Measurements from ENCODE around the gene TMEM181. TPM values are rescaled to one million over a fixed set of nuclear protein-coding genes. Genes with fewer than 3 reads are reported as not detected.

TMEM181 gene
- total RNA-seq, 1 experiment from 2014 or later = 42.7 TPM

- DNase-seq (ENCODE audit: low read depth) = no peak
These were observed 2.0 kb downstream of the TMEM181 start for GRCh38 chr6:158561938-158562337.

- DNase-seq (ENCODE audit: low read depth) = no peak
These were observed 4.6 kb downstream of the TMEM181 start for GRCh38 chr6:158564243-158565121.

GRCh38 chr6:158565122-158565429 is 5.2 kb downstream of the TMEM181 start:
- no peak for DNase-seq (ENCODE audit: low read depth)

GRCh38 chr6:158565482-158566040 is 5.7 kb downstream of the TMEM181 start:
- DNase-seq (ENCODE audit: low read depth) = no peak

GRCh38 chr6:158566207-158566818 is 6.4 kb downstream of the TMEM181 start:
- DNase-seq (ENCODE audit: low read depth) = no peak

- DNase-seq (ENCODE audit: low read depth) = no peak
These were observed 7.3 kb downstream of the TMEM181 start for GRCh38 chr6:158567152-158567551.

- DNase-seq (ENCODE audit: low read depth) = no peak
These were observed 8.0 kb downstream of the TMEM181 start for GRCh38 chr6:158567871-158568401.

GRCh38 chr6:158568549-158568948 is 8.7 kb downstream of the TMEM181 start:
- no peak for DNase-seq (ENCODE audit: low read depth)

- no peak for DNase-seq (ENCODE audit: low read depth)
These were observed 9.1 kb downstream of the TMEM181 start for GRCh38 chr6:158569036-158569435.

- no peak for DNase-seq (ENCODE audit: low read depth)
These were observed 10.7 kb downstream of the TMEM181 start for GRCh38 chr6:158570681-158570962.

GRCh38 chr6:158571826-158572652 is 12.1 kb downstream of the TMEM181 start:
- DNase-seq (ENCODE audit: low read depth) = no peak

- no peak for DNase-seq (ENCODE audit: low read depth)
These were observed 13.0 kb downstream of the TMEM181 start for GRCh38 chr6:158572653-158573541.

GRCh38 chr6:158573542-158573931 is 13.6 kb downstream of the TMEM181 start:
- DNase-seq (ENCODE audit: low read depth) = no peak

GRCh38 chr6:158574800-158575199 is 14.9 kb downstream of the TMEM181 start:
- no peak for DNase-seq (ENCODE audit: low read depth)

- DNase-seq (ENCODE audit: low read depth) = no peak
These were observed 15.7 kb downstream of the TMEM181 start for GRCh38 chr6:158575550-158575949.

GRCh38 chr6:158584236-158584651 is 24.4 kb downstream of the TMEM181 start:
- no peak for DNase-seq (ENCODE audit: low read depth)

GRCh38 chr6:158586652-158587051 is 26.8 kb downstream of the TMEM181 start:
- DNase-seq (ENCODE audit: low read depth) = no peak

- no peak for DNase-seq (ENCODE audit: low read depth)
These were observed 29.5 kb downstream of the TMEM181 start for GRCh38 chr6:158589366-158589765.

GRCh38 chr6:158591134-158591809 is 31.4 kb downstream of the TMEM181 start:
- DNase-seq (ENCODE audit: low read depth) = no peak

GRCh38 chr6:158591810-158592209 is 31.9 kb downstream of the TMEM181 start:
- DNase-seq (ENCODE audit: low read depth) = no peak

GRCh38 chr6:158593670-158594069 is 33.8 kb downstream of the TMEM181 start:
- DNase-seq (ENCODE audit: low read depth) = no peak
